Esophagus squamous epithelium (tissue), 4 donors: Measurements from ENCODE around the gene DDX39B.

ENCODE experiments used
- CTCF ChIP-seq, 6 experiments: fragments of 450-650 bp in 4 of 6; fragments of 200-600 bp in 2 of 6; sonication (generic) in 2 of 6; IDR thresholded peaks; one replicate each; pipeline ENCODE4 v1.5.1; 2016 to 2019; ENCODE audit warnings: antibody characterized with exemption in 6 of 6, mild to moderate bottlenecking in 4 of 6, moderate library complexity in 4 of 6
- POLR2A ChIP-seq, 4 donors: fragments of 450-650 bp; IDR thresholded peaks; one replicate each; pipeline ENCODE4 v1.6.1; 2017; ENCODE audit warnings: antibody characterized with exemption in 4 of 4, mild to moderate bottlenecking in 4 of 4, moderate library complexity in 3 of 4

GRCh38 chr6:31534521-31535040, 7.2 kb downstream of the DDX39B start:
- TF ChIP-seq POLR2A (IDR thresholded peaks at IDR 0.05): no peak
- no peak for TF ChIP-seq CTCF (IDR thresholded peaks at IDR 0.05)
